ENCODE data around the gene SLC8A1.

- no peak for TF ChIP-seq CTCF (IDR thresholded peaks at IDR 0.05; ENCODE audit: borderline replicate concordance, extremely low read depth, low read length, poor library complexity, severe bottlenecking)
- no peak for TF ChIP-seq EZH2 (IDR thresholded peaks at IDR 0.05; ENCODE audit: borderline replicate concordance, low read depth, low read length, severe bottlenecking)
Observed at GRCh38 chr2:40248294-40248693, 203.6 kb downstream of the SLC8A1 start.
